ENCODE data around the gene CCHCR1. TPM values are rescaled to one million over a fixed set of nuclear protein-coding genes. Genes with fewer than 3 reads are reported as not detected.
"Not testable (repeated sequence)": the region's sequence is repeated elsewhere in the genome, so short reads cannot be mapped to it uniquely, and the experiment has no call there.

CCHCR1 gene
- total and polyA plus RNA-seq, 7 donors: 7.4 to 15.2 (median 10.3) TPM

DNA sequence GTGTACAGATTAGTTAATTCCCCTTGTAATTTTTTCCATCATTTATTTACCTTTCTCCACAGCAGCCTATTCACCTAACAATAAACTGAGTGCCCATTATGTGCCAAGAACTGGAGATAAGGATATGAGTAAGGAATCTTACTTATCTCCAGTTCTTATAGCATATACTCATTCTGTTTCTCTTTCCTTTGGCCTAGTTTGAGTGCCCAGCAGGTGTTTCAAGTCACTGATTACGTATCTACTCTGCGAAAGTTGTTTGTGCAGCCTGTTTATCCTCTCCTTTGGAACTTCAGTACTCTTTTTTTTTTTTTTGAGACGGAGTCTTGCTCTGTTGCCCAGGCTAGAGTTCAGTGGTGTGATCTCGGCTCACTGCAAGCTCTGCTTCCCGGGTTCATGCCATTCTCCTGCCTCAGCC lies 30.2 kb upstream of the CCHCR1 start:
- no peaks in the 10 kb centered on the region for H3K36me3 ChIP-seq (ENCODE audit: insufficient read depth in 1 of 2, low read depth in 1 of 2)
- no peaks in the 10 kb centered on the region for H3K9me3 ChIP-seq
- intact Hi-C loops (cut with DNase I): no loop called here
- no peak for ATAC-seq
- H3K4me1 ChIP-seq: peaks cover 5% of the 10 kb centered on the region
- H3K27ac ChIP-seq: no peak overlapping the region
- TF ChIP-seq, protein P1, sequence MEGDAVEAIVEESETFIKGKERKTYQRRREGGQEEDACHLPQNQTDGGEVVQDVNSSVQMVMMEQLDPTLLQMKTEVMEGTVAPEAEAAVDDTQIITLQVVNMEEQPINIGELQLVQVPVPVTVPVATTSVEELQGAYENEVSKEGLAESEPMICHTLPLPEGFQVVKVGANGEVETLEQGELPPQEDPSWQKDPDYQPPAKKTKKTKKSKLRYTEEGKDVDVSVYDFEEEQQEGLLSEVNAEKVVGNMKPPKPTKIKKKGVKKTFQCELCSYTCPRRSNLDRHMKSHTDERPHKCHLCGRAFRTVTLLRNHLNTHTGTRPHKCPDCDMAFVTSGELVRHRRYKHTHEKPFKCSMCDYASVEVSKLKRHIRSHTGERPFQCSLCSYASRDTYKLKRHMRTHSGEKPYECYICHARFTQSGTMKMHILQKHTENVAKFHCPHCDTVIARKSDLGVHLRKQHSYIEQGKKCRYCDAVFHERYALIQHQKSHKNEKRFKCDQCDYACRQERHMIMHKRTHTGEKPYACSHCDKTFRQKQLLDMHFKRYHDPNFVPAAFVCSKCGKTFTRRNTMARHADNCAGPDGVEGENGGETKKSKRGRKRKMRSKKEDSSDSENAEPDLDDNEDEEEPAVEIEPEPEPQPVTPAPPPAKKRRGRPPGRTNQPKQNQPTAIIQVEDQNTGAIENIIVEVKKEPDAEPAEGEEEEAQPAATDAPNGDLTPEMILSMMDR (IDR thresholded peaks at IDR 0.05): no peak
- no peak overlapping the region for H3K4me3 ChIP-seq
- H3K27me3 ChIP-seq (ENCODE audit: insufficient read depth in 3 of 3, low read length in 2 of 3): no peaks in the 10 kb centered on the region
- WGBS, 3 donors: 82 to 91% (median 85%) methylated on average over 5 of the region's 5 CpGs
- no peak for DNase-seq

DNA sequence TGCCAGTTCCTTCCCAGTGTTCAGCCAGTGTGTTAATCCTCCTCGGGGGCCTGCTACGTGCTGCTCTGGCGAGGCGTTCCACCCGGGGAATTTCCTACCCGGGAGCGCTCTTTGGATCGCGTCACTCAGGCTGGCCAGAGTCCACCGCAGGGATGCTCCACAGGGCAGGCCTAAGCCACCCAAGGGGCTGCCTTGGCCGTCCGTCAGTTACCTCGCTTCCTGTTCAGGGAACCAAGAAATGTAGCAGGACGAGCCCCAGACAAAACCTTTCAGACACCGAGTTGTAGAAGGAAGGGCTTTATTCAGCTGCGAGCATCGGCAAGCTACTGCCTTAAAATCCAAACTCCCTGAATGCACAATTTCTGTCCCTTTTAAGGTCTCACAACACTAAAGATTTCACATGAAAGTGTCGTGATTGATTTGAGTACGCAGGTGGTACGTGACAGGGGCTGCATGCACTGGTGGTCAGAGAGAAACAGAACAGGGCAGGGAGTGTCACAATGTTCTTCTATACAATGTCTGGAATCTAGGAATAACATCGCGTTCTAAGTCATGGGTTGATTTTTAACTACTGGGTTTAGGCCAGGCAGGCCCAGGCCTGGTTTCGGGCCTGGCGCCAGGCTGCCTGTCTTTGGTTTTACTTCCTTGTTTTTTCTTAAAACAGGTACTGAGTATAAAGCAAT lies 28.6 kb upstream of the CCHCR1 start:
- peak; percentile 79 to 94 for DNase-seq

DNA sequence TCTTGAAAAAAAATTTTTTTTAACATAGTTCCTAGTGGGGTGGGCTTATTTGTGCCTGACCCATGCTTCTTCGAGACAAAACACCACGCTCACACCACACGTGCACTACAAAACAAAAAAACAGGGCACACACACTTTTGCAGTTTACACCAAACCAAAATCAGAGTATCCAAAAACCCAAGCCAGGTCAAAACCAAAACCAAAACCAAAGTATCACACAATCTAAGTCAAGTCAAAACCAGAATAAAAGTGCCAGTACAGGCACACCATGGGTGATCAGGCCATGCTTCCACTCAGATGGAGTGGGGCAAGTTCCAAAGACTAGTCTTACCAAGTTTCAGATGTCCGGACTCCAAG lies 28.1 kb upstream of the CCHCR1 start:
- H3K27me3 ChIP-seq (ENCODE audit: insufficient read depth in 3 of 3, low read length in 2 of 3); DNase-seq; H3K4me1 ChIP-seq; H3K9me3 ChIP-seq; intact Hi-C loops (cut with DNase I); H3K36me3 ChIP-seq (ENCODE audit: insufficient read depth in 1 of 2, low read depth in 1 of 2): not testable (repeated sequence)
- ATAC-seq: peak in 2 of 4 donors; percentile 25 to 49
- WGBS, 3 donors: 18 to 28% (median 22%) methylated on average over 4 of the region's 4 CpGs
- H3K4me3 ChIP-seq: peak overlapping the region; percentile 51
- peak overlapping the region; percentile 78 for H3K27ac ChIP-seq

More for the DNA sequence above, 28.6 kb upstream of the CCHCR1 start:
- H3K9me3 ChIP-seq: no peaks in the 10 kb centered on the region
- peak in 3 of 4 donors; percentile 40 to 89 (median 88) for ATAC-seq
- no peaks in the 10 kb centered on the region for H3K36me3 ChIP-seq (ENCODE audit: insufficient read depth in 1 of 2, low read depth in 1 of 2)
- intact Hi-C loops (cut with DNase I): no loop called here
- peaks cover 5% of the 10 kb centered on the region for H3K4me1 ChIP-seq
- peak overlapping the region; percentile 78 for H3K27ac ChIP-seq
- TF ChIP-seq, protein P1 (IDR thresholded peaks at IDR 0.05): no peak
- H3K4me3 ChIP-seq: peak overlapping the region; percentile 51
- WGBS, 3 donors: 18 to 30% (median 22%) methylated on average over 24 of the region's 24 CpGs
- H3K27me3 ChIP-seq (ENCODE audit: insufficient read depth in 3 of 3, low read length in 2 of 3): no peaks in the 10 kb centered on the region

DNA sequence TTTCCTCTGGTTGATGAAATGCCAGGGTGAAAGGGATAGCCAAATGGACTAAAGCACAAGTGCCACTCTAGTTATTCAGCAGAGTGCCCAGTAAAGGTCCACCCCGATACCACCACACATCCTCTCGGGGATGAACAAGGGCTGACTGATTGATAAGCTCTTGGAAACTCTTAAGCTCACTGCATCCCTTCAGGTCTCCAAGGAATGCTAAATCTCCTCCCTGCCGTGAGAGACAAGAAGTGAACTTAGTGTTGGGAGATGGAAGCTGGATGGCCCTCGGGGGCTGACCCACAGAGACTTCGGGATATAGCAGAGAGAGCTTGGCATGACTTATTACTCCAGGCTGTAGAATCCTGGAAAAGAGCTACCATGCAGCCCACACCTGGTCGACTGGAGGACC lies 26.3 kb upstream of the CCHCR1 start:
- H3K27ac ChIP-seq; intact Hi-C loops (cut with DNase I); H3K4me3 ChIP-seq; H3K36me3 ChIP-seq (ENCODE audit: insufficient read depth in 1 of 2, low read depth in 1 of 2); H3K27me3 ChIP-seq (ENCODE audit: insufficient read depth in 3 of 3, low read length in 2 of 3); H3K9me3 ChIP-seq; H3K4me1 ChIP-seq; ATAC-seq; DNase-seq: not testable (repeated sequence)
- WGBS, 3 donors: 77 to 82% (median 78%) methylated on average over 6 of the region's 6 CpGs

DNA sequence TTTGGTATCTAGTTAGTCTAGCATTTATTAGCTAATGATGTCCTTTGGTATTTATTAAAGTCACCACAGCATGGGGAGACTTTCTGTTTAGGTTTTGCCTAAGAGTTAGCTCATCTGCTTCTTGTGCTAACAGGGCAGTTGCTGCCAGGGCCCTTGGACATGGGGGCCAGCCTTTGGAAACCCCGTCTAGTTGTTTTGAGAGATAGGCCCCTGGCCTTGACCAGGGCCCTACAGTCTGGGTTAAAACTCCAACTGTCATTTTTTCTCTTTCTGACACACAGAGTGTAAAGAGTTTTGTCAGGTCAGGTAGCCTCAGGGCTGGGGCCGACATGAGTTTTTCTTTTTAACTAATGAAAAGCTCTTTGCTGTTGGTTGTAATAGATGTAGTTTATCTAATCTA lies 25.7 kb upstream of the CCHCR1 start:
- WGBS, 3 donors: 70 to 98% (median 97%) methylated on average over 2 of the region's 2 CpGs
- intact Hi-C loops (cut with DNase I); H3K36me3 ChIP-seq (ENCODE audit: insufficient read depth in 1 of 2, low read depth in 1 of 2); H3K4me1 ChIP-seq; H3K9me3 ChIP-seq; DNase-seq; H3K4me3 ChIP-seq; H3K27me3 ChIP-seq (ENCODE audit: insufficient read depth in 3 of 3, low read length in 2 of 3); ATAC-seq; H3K27ac ChIP-seq: not testable (repeated sequence)

DNA sequence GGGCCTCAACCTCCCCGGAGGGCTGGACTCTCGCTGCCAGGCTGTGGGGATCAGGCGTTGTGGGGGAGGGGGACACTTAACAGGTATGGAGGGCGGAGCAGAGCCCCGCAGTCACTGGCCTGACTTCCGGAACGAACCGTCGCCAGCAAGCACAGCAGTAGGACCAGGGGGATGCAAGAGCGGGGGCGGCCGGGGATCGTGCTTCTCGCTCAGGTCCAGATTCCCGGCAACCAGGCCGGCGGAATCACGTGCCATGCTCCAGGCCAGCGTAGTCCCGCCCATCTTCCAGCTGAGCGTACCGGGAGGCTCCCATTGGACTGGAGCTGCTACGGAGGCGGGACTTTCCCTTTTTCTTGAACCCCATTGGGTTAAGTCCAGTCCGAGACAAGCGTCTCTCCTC lies 22.9 kb upstream of the CCHCR1 start:
- 51 to 73% (median 65%) methylated on average over 24 to 26 of the region's 26 CpGs for WGBS, 3 donors
- Histone ChIP-seq H3K27ac (no peak overlapping the region), H3K36me3 (ENCODE audit: insufficient read depth in 1 of 2, low read depth in 1 of 2) (no peaks in the 10 kb centered on the region), H3K4me1 (no peaks in the 10 kb centered on the region), H3K27me3 (ENCODE audit: insufficient read depth in 3 of 3, low read length in 2 of 3) (no peaks in the 10 kb centered on the region), H3K4me3 (peak overlapping the region; percentile 52), H3K9me3 (no peaks in the 10 kb centered on the region)
- TF ChIP-seq, protein P1 (IDR thresholded peaks at IDR 0.05): no peak
- intact Hi-C loops (cut with DNase I): no loop called here
- ATAC-seq: peak; percentile 67 to 99 (median 94)
- peak; percentile 58 to 87 for DNase-seq

Measured in psoas muscle (tissue), 8 donors.